K562 (cell line): Measurements from ENCODE around the gene ABLIM1. TPM values are rescaled to one million over a fixed set of nuclear protein-coding genes. Genes with fewer than 3 reads are reported as not detected.

Experiments used
- ATAC-seq: fragments of 200-7000 bp; cut with Tn5 transposase; 3 replicates; pipeline ENCODE4 v1.9.1; 2020; ENCODE audit warnings: moderate library complexity
- BruUV-seq: library from RNA; stranded (reverse); fragments of 400-500 nt; replicated peaks from 2 replicates; lab custom pipeline; 2021; lab: Mats Ljungman, UMichigan
- CTCF ChIA-PET: fragments of 300-600 bp; formaldehyde crosslinking; extraction: SDS; loops from one replicate; lab custom pipeline; 2021; ENCODE audit warnings: low intra/inter-chr PET ratio; lab: Yijun Ruan, JAX
- POLR2A ChIA-PET: fragments of 300-600, 350-650 bp; sonication (Branson Sonifier 250); formaldehyde crosslinking; extraction: SDS; loops from one replicate; lab custom pipeline; 2021; ENCODE audit warnings: antibody characterized with exemption, inconsistent platforms; lab: Yijun Ruan, JAX
- DNase-seq, 4 experiments: peaks; one replicate each; pipeline versions ENCODE4 v3.0.0 to v3.0.0-alpha.2; 2011 to 2018; ENCODE audit warnings: low spot score in 3 of 4, mixed read lengths in 3 of 4; ENCODE audit errors: extremely low read depth in 1 of 4
- FAIRE-seq: peaks from 2 replicates; lab custom pipeline; 2011; peaks lifted over from hg19 to GRCh38; lab: Jason Lieb, UNC
- H2AFZ ChIP-seq: 2 replicates; pipeline ENCODE4 v1.6.0; 2011; ENCODE audit warnings: low read depth, low read length, control low read depth, inconsistent platforms
- H3K27ac ChIP-seq: fragments of 200-600 bp; 3 replicates; pipeline ENCODE4 v1.8.0; 2011; ENCODE audit warnings: low read depth, mild to moderate bottlenecking, control low read depth, inconsistent platforms, low read length, moderate library complexity, mixed read lengths; ENCODE audit errors: extremely low read depth
- H3K27me3 ChIP-seq, 2 experiments: fragments of 300-600 bp in 1 of 2; 2 replicates in 1 of 2; 3 replicates in 1 of 2; pipeline versions ENCODE4 v1.6.0 to v1.8.0; 2011; ENCODE audit warnings: inconsistent platforms in 2 of 2, low read length in 2 of 2, mild to moderate bottlenecking in 1 of 2, mixed read lengths in 1 of 2, moderate library complexity in 1 of 2; ENCODE audit not compliant: control insufficient read depth in 2 of 2, insufficient read depth in 2 of 2
- H3K36me3 ChIP-seq: fragments of 300-600 bp; 3 replicates; pipeline ENCODE4 v1.8.0; 2011; ENCODE audit warnings: mild to moderate bottlenecking, low read length, inconsistent platforms; ENCODE audit not compliant: control insufficient read depth, insufficient read depth
- H3K4me1 ChIP-seq, 2 experiments: fragments of 200-600 bp in 1 of 2; replicated peaks in 1 of 2; 2 replicates in 1 of 2; 3 replicates in 1 of 2; pipeline versions ENCODE4 v1.5.1 to v1.8.0; 2011; ENCODE audit warnings: inconsistent platforms in 2 of 2, low read length in 2 of 2, mild to moderate bottlenecking in 1 of 2, mixed read lengths in 1 of 2, moderate library complexity in 1 of 2; ENCODE audit not compliant: control insufficient read depth in 2 of 2, insufficient read depth in 2 of 2
- H3K4me2 ChIP-seq: 2 replicates; pipeline ENCODE4 v1.6.1; 2011; ENCODE audit warnings: low read length, control low read depth, inconsistent platforms, mixed read lengths; ENCODE audit not compliant: insufficient read depth
- H3K4me3 ChIP-seq: fragments of 200-600 bp; sonication (generic), shearing (Covaris generic); 2 replicates; pipeline ENCODE4 v1.5.1; 2016; ENCODE audit warnings: control low read depth, inconsistent platforms
- H3K79me2 ChIP-seq: fragments of 200-600 bp; 3 replicates; pipeline ENCODE4 v1.8.0; 2011; ENCODE audit warnings: low read length, inconsistent platforms; ENCODE audit not compliant: control insufficient read depth, insufficient read depth
- H3K9ac ChIP-seq, 2 experiments: 2 replicates each; pipeline versions ENCODE4 v1.6.0 to v1.6.1; 2011; ENCODE audit warnings: low read depth in 2 of 2, low read length in 2 of 2, control low read depth in 1 of 2, inconsistent platforms in 1 of 2, mild to moderate bottlenecking in 1 of 2, mixed read lengths in 1 of 2; ENCODE audit not compliant: insufficient read depth in 1 of 2
- H3K9me1 ChIP-seq: one replicate; pipeline ENCODE4 v1.6.0; 2011; ENCODE audit warnings: inconsistent platforms, mild to moderate bottlenecking, low read length, moderate library complexity; ENCODE audit not compliant: control insufficient read depth, insufficient read depth
- H3K9me3 ChIP-seq: replicated peaks from 2 replicates; pipeline ENCODE4 v1.5.1; 2011; ENCODE audit warnings: low read depth, low read length, inconsistent platforms; ENCODE audit not compliant: control insufficient read depth, insufficient read depth
- H4K20me1 ChIP-seq: replicated peaks from 2 replicates; pipeline ENCODE4 v1.6.1; 2011; ENCODE audit warnings: low read length, inconsistent platforms, mixed read lengths; ENCODE audit not compliant: control insufficient read depth, insufficient read depth
- IRF2 ChIP-seq: sonication (generic); formaldehyde crosslinking; IDR thresholded peaks from 2 replicates; pipeline ENCODE4 v1.8.1; 2022; ENCODE audit warnings: mild to moderate bottlenecking, missing genetic modification reagents
- LEF1 ChIP-seq: fragments of 450-650 bp; IDR thresholded peaks from 2 replicates; pipeline ENCODE4 v1.6.1; 2016; ENCODE audit warnings: mild to moderate bottlenecking
- WGBS: fragments of 100-300 bp; shearing (Covaris generic); methylation state at CpG from one replicate; pipeline ENCODE4 v1.1.6; 2016; ENCODE audit warnings: low coverage, mixed read lengths; ENCODE audit not compliant: insufficient coverage; ENCODE audit errors: missing lambda C conversion rate; 5-methylcytosine and 5-hydroxymethylcytosine counted together
- in situ Hi-C: fragments of 300-500 bp; cut with MboI; formaldehyde crosslinking; loops from 4 replicates; pipeline ENCODE4 v1.15.0; 2018; ENCODE audit warnings: inconsistent platforms, mixed read lengths
- intact Hi-C: fragments of 100-400 bp; cut with micrococcal nuclease; formaldehyde crosslinking; loops from 2 replicates; pipeline ENCODE4 v1.14.2; 2022
- polyA plus RNA-seq, 8 experiments: library from polyadenylated mRNA; depleted of rRNA in 4 of 8; stranded (reverse) in 5 of 8; unstranded in 3 of 8; fragments of >200 nt; fragmentation: Nextera tagmentation in 2 of 8; fragmentation: Illumina TruSeq in 1 of 8; extraction: Ambion mirVana in 2 of 8; extraction: Trizol in 1 of 8; gene quantifications; 2 replicates each; pipeline versions ENCODE4 v1.2.1 to v1.2.3, GENCODE V29; 2011 to 2014; ENCODE audit warnings: inconsistent platforms in 1 of 8, missing spikeins in 1 of 8
- small RNA-seq: library from RNA; depleted of rRNA; stranded (forward); fragments of <200 nt; gene quantifications from one replicate; pipeline ENCODE3, GENCODE V24; 2014
- total RNA-seq, 7 experiments: library from RNA; depleted of rRNA in 6 of 7; stranded (reverse); fragments of >200 nt in 6 of 7; fragmentation: Illumina TruSeq in 2 of 7; extraction: Trizol in 2 of 7; gene quantifications; 2 replicates each; pipeline versions ENCODE4 v1.2.1 to v1.2.3, GENCODE V29; 2011 to 2021; ENCODE audit warnings: low replicate concordance in 1 of 7
- TF ChIP-seq, protein P1 (sequence below), 2 experiments: IDR thresholded peaks; 2 replicates each; pipeline ENCODE4 v1.6.1; 2011; ENCODE audit warnings: borderline replicate concordance in 1 of 2, control low read depth in 1 of 2, low read depth in 1 of 2, low read length in 1 of 2, mild to moderate bottlenecking in 1 of 2, mixed read lengths in 1 of 2, moderate library complexity in 1 of 2; ENCODE audit not compliant: insufficient read depth in 1 of 2, insufficient read length in 1 of 2, poor library complexity in 1 of 2, severe bottlenecking in 1 of 2; ENCODE audit errors: extremely low read depth in 1 of 2

ABLIM1 gene
- total and polyA plus RNA-seq, 9 of the 15 experiments (the other 6 are each of a cell fraction or from before 2014, with no cell fraction given), result 0.07 to 0.49 (median 0.14) TPM; not detected in 6

GRCh38 chr10:114384181-114384580, 273.9 kb downstream of the ABLIM1 start:
- no TSS peak for BruUV-seq
- H3K9ac ChIP-seq, result no peak overlapping the region
- TF ChIP-seq LEF1 (no peak), IRF2 (CRISPR knock-in tag) (no peak)
- TF ChIP-seq, protein P1, sequence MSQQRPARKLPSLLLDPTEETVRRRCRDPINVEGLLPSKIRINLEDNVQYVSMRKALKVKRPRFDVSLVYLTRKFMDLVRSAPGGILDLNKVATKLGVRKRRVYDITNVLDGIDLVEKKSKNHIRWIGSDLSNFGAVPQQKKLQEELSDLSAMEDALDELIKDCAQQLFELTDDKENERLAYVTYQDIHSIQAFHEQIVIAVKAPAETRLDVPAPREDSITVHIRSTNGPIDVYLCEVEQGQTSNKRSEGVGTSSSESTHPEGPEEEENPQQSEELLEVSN (IDR thresholded peaks at IDR 0.05; ENCODE audit: borderline replicate concordance in 1 of 2, extremely low read depth in 1 of 2, insufficient read depth in 1 of 2, insufficient read length in 1 of 2, low read depth in 1 of 2, low read length in 1 of 2, poor library complexity in 1 of 2, severe bottlenecking in 1 of 2), result no peak
- no peak overlapping the region for H2AFZ ChIP-seq
- H3K9me3 ChIP-seq, result no peaks in the 10 kb centered on the region
- H3K4me1 ChIP-seq, result no peaks in the 10 kb centered on the region
- ChIA-PET CTCF (no interaction called here), POLR2A (no interaction called here)
- H3K79me2 ChIP-seq, result no peaks in the 10 kb centered on the region
- no peaks in the 10 kb centered on the region for H4K20me1 ChIP-seq
- no peaks in the 10 kb centered on the region for H3K36me3 ChIP-seq
- FAIRE-seq, result no peak
- H3K4me3 ChIP-seq, result no peak overlapping the region
- H3K27me3 ChIP-seq, result no peaks in the 10 kb centered on the region
- H3K9me1 ChIP-seq, result no peaks in the 10 kb centered on the region
- no peak overlapping the region for H3K27ac ChIP-seq
- H3K4me2 ChIP-seq, result no peak overlapping the region
- no peak for DNase-seq
- in situ Hi-C loops (no loop called here), intact Hi-C loops (no loop called here)
- 0% methylated on average over 7 of the region's 9 CpGs for WGBS
- ATAC-seq, result no peak

Small RNA genes lying within 50 kb of the gene (small RNA-seq; reads per million reads assigned to genes)
- not detected for gene RN7SL384P

Other genes starting within 250 kb of the ABLIM1 start
- 1.4 and 1.8 TPM in 2 replicates for gene FHIP2A, start 163.5 kb upstream of the ABLIM1 start, total RNA-seq (2014; rRNA removed)
- 4.3 and 5.1 TPM in 2 replicates for gene FHIP2A, start 163.5 kb upstream of the ABLIM1 start, total RNA-seq (2014; rRNA removed; fragmentation: Illumina TruSeq; extraction: Trizol)
- gene FHIP2A, start 163.5 kb upstream of the ABLIM1 start, total RNA-seq (2015; rRNA removed; fragmentation: Illumina TruSeq; extraction: Trizol), result 3.4 and 3.9 TPM in 2 replicates
- gene FHIP2A, start 163.5 kb upstream of the ABLIM1 start, total RNA-seq (2021), result 6.4 TPM in 2 replicates
- 7.4 and 10.6 TPM in 2 replicates for gene FHIP2A, start 163.5 kb upstream of the ABLIM1 start, polyA plus RNA-seq (2011; rRNA removed)
- gene FHIP2A, start 163.5 kb upstream of the ABLIM1 start, polyA plus RNA-seq (2014; fragmentation: Illumina TruSeq; extraction: Trizol), result 3.0 and 3.3 TPM in 2 replicates
- gene FHIP2A, start 163.5 kb upstream of the ABLIM1 start, polyA plus RNA-seq (2014; fragmentation: Nextera tagmentation; extraction: Ambion mirVana), result 1 to 10 TPM; 1.5 to 1.6 TPM
- 2.0 and 2.8 TPM in 2 replicates for gene FHIP2A, start 163.5 kb upstream of the ABLIM1 start, polyA plus RNA-seq (2014; rRNA removed)